ENCODE data around the gene RHBDF1.

- TF ChIP-seq POLR2A (IDR thresholded peaks at IDR 0.05) (peak; percentile 15 to 77), CTCF (IDR thresholded peaks at IDR 0.05) (no peak)
These were observed 18.8 kb downstream of the RHBDF1 start, which contains the start of the genes POLR3K and SNRNP25 for GRCh38 chr16:53346-54236.
